ENCODE data around the gene RNU4-1.

GRCh38 chr12:120292661-120293531, at the start of gene RNU4-1:
- TF ChIP-seq POLR2AphosphoS5 (IDR thresholded peaks at IDR 0.05; ENCODE audit: low read depth, low read length) (peak; percentile 100), ZFX (IDR thresholded peaks at IDR 0.05) (no peak), RAD21 (IDR thresholded peaks at IDR 0.05; ENCODE audit: low read depth) (0 out of 2 replicates have a peak, but pooled peaks have one; percentile 24), POLR2A (IDR thresholded peaks at IDR 0.05; ENCODE audit: borderline replicate concordance, extremely low read depth, insufficient read depth, insufficient read length) (peak; percentile 100), EZH2 (IDR thresholded peaks at IDR 0.05) (no peak)
- TF ChIP-seq, protein P1, sequence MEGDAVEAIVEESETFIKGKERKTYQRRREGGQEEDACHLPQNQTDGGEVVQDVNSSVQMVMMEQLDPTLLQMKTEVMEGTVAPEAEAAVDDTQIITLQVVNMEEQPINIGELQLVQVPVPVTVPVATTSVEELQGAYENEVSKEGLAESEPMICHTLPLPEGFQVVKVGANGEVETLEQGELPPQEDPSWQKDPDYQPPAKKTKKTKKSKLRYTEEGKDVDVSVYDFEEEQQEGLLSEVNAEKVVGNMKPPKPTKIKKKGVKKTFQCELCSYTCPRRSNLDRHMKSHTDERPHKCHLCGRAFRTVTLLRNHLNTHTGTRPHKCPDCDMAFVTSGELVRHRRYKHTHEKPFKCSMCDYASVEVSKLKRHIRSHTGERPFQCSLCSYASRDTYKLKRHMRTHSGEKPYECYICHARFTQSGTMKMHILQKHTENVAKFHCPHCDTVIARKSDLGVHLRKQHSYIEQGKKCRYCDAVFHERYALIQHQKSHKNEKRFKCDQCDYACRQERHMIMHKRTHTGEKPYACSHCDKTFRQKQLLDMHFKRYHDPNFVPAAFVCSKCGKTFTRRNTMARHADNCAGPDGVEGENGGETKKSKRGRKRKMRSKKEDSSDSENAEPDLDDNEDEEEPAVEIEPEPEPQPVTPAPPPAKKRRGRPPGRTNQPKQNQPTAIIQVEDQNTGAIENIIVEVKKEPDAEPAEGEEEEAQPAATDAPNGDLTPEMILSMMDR (IDR thresholded peaks at IDR 0.05 in 2 of 3, conservative IDR thresholded peaks at IDR 0.05 in 1 of 3; ENCODE audit: borderline replicate concordance in 1 of 3, insufficient read depth in 1 of 3, low read depth in 2 of 3, low read length in 2 of 3) = 0 out of 6 replicates have a peak, but pooled peaks of 1 of the 3 experiments have one; percentile 6
